Stimulated activated CD8-positive, alpha-beta memory T cell treated with anti-CD3 and anti-CD28 coated beads, Interleukin-7, amount 100 ng/mL, for 1 hour (primary cell): ENCODE measurements around the gene DYNLT2.

Experiments used
- DNase-seq, 2 donors: peaks; one replicate each; pipeline ENCODE4 v3.0.0-alpha.2; 2020; ENCODE audit warnings: low read depth in 2 of 2

DYNLT2 gene

GRCh38 chr6:169738204-169738975 is 13.0 kb downstream of the DYNLT2 start:
- DNase-seq, result no peak

- no peak for DNase-seq
Observed at GRCh38 chr6:169729961-169730360, 21.4 kb downstream of the DYNLT2 start.

- no peak for DNase-seq
Observed at GRCh38 chr6:169726963-169727362, 24.4 kb downstream of the DYNLT2 start.

- DNase-seq, result no peak
Observed at GRCh38 chr6:169726049-169726400, 25.3 kb downstream of the DYNLT2 start.

- DNase-seq, result no peak
Observed at GRCh38 chr6:169725125-169726048, 26.0 kb downstream of the DYNLT2 start.

- peak; percentile 39 to 42 for DNase-seq
Observed at GRCh38 chr6:169724494-169725124, 26.8 kb downstream of the DYNLT2 start, which contains the start of gene PHF10. TSS of gene PHF10 (minus strand) at chr6:169724500. CDS start at chr6:169723931, 569 bp downstream.

GRCh38 chr6:169723991-169724493 is 27.3 kb downstream of the DYNLT2 start:
- peak in 1 of 2 donors; percentile 15 for DNase-seq

GRCh38 chr6:169723200-169723909 is 28.0 kb downstream of the DYNLT2 start:
- peak; percentile 36 to 38 for DNase-seq

- DNase-seq, result peak in 1 of 2 donors; percentile 4
Observed at GRCh38 chr6:169722362-169723199, 28.8 kb downstream of the DYNLT2 start.

GRCh38 chr6:169720207-169720855 is 31.0 kb downstream of the DYNLT2 start:
- no peak for DNase-seq

- no peak for DNase-seq
Observed at GRCh38 chr6:169719117-169719516, 32.3 kb downstream of the DYNLT2 start.

GRCh38 chr6:169714595-169714994 is 36.8 kb downstream of the DYNLT2 start:
- no peak for DNase-seq

- DNase-seq, result no peak
Observed at GRCh38 chr6:169714178-169714577, 37.2 kb downstream of the DYNLT2 start.

- DNase-seq, result no peak
Observed at GRCh38 chr6:169710009-169710408, 41.4 kb downstream of the DYNLT2 start.

- no peak for DNase-seq
Observed at GRCh38 chr6:169709293-169709692, 42.1 kb downstream of the DYNLT2 start.

- no peak for DNase-seq
Observed at GRCh38 chr6:169707772-169708171, 43.6 kb downstream of the DYNLT2 start.

- DNase-seq, result no peak
Observed at GRCh38 chr6:169702840-169703246, 48.5 kb downstream of the DYNLT2 start.

GRCh38 chr6:169701954-169702839 is 49.2 kb downstream of the DYNLT2 start, which contains the start of the genes C6orf120 and WDR27:
TSS of gene C6orf120 (plus strand) at chr6:169702126. CDS start at chr6:169702460, 334 bp downstream.
TSS of gene WDR27 (minus strand) at chr6:169702029. CDS start at chr6:169689005, 13,024 bp downstream.
- peak; percentile 95 to 96 for DNase-seq
